Bronchial epithelial cell (primary cell): ENCODE results near the gene TNN. TPM values are rescaled to one million over a fixed set of nuclear protein-coding genes. Genes with fewer than 3 reads are reported as not detected.

Experiments used
- DNase-seq: peaks from one replicate; pipeline ENCODE4 v3.0.0-alpha.2; 2010; ENCODE audit warnings: low read depth
- FAIRE-seq: peaks from 2 replicates; lab custom pipeline; 2011; peaks lifted over from hg19 to GRCh38; lab: Jason Lieb, UNC
- H3K27me3 ChIP-seq: 2 replicates; pipeline ENCODE4 v1.5.1; 2011; ENCODE audit warnings: low read length; ENCODE audit not compliant: control insufficient read depth, insufficient read depth
- H3K36me3 ChIP-seq: 2 replicates; pipeline ENCODE4 v1.5.1; 2011; ENCODE audit warnings: low read length; ENCODE audit not compliant: control insufficient read depth, insufficient read depth
- H3K4me3 ChIP-seq: 2 replicates; pipeline ENCODE4 v1.5.1; 2011; ENCODE audit warnings: mild to moderate bottlenecking, low read depth, low read length, control low read depth
- CTCF ChIP-seq: IDR thresholded peaks from 2 replicates; pipeline ENCODE4 v1.5.1; 2011; ENCODE audit warnings: mild to moderate bottlenecking, moderate library complexity, low read length, control low read depth, inconsistent platforms; ENCODE audit not compliant: insufficient read depth, severe bottlenecking
- total RNA-seq: library from RNA; depleted of rRNA; stranded (reverse); fragments of >200 nt; gene quantifications from 2 replicates; pipeline ENCODE4 v1.2.1, GENCODE V29; 2014

The TNN gene
- total RNA-seq, 1 donor from 2014 or later = not detected

- TF ChIP-seq CTCF = no peak
Measured at GRCh38 chr1:175072099-175072951, 4.7 kb downstream of the TNN start.

GRCh38 chr1:175073061-175073460 lies 5.4 kb downstream of the TNN start:
- DNase-seq (no peak), FAIRE-seq (no peak)
- Histone ChIP-seq H3K4me3 (no peak overlapping the region), H3K27me3 (peaks cover 2% of the 10 kb centered on the region), H3K36me3 (no peaks in the 10 kb centered on the region)
- no peak for TF ChIP-seq CTCF

More at GRCh38 chr1:175072099-175072951, 4.7 kb downstream of the TNN start:
- Histone ChIP-seq H3K4me3 (no peak overlapping the region), H3K27me3 (peaks cover 2% of the 10 kb centered on the region), H3K36me3 (no peaks in the 10 kb centered on the region)
- no peak for FAIRE-seq
- peak; percentile 22 for DNase-seq

GRCh38 chr1:175073633-175074032 lies 6.0 kb downstream of the TNN start:
- no peak for DNase-seq
- H3K27me3 ChIP-seq = peaks cover 2% of the 10 kb centered on the region
- H3K4me3 ChIP-seq = no peak overlapping the region
- no peaks in the 10 kb centered on the region for H3K36me3 ChIP-seq
- no peak for TF ChIP-seq CTCF
- no peak for FAIRE-seq

GRCh38 chr1:175075572-175076568 lies 8.2 kb downstream of the TNN start:
- FAIRE-seq = peak; percentile 75

More at GRCh38 chr1:175075572-175076568, 8.2 kb downstream of the TNN start:
- no peaks in the 10 kb centered on the region for H3K36me3 ChIP-seq
- no peak overlapping the region for H3K4me3 ChIP-seq
- H3K27me3 ChIP-seq = no peaks in the 10 kb centered on the region
- no peak for TF ChIP-seq CTCF
- no peak for DNase-seq
